H1 (cell line): ENCODE results near the gene NTNG2. TPM values are rescaled to one million over a fixed set of nuclear protein-coding genes. Genes with fewer than 3 reads are reported as not detected.
A peak's percentile ranks its signal among the peaks of the same experiment; 100 is the strongest.

ENCODE experiments used
- CTCF ChIA-PET: fragments of 300-600 bp; sonication (Branson Sonifier 250); formaldehyde crosslinking; loops from one replicate; lab custom pipeline; 2021; ENCODE audit not compliant: partially characterized antibody; lab: Charles Lee
- POLR2A ChIA-PET: fragments of 300-600 bp; sonication (Branson Sonifier 250); formaldehyde crosslinking; loops from one replicate; lab custom pipeline; 2021; ENCODE audit warnings: inconsistent platforms; ENCODE audit not compliant: partially characterized antibody; lab: Charles Lee
- DNase-seq, 2 experiments: peaks; one replicate each; pipeline versions ENCODE4 v3.0.0 to v3.0.0-alpha.2; 2010 to 2022; ENCODE audit warnings: low spot score in 2 of 2, low read depth in 1 of 2, mixed read lengths in 1 of 2
- FAIRE-seq: peaks from 2 replicates; lab custom pipeline; 2011; peaks lifted over from hg19 to GRCh38; lab: Jason Lieb, UNC
- H2AFZ ChIP-seq: 2 replicates; pipeline ENCODE4 v1.8.1; 2012; ENCODE audit warnings: low read length, inconsistent platforms
- H2AK5ac ChIP-seq: 2 replicates; pipeline ENCODE4 v1.6.1; 2013; ENCODE audit warnings: low read depth, low read length
- H2BK120ac ChIP-seq: replicated peaks from 2 replicates; pipeline ENCODE3; 2013; ENCODE audit warnings: low read depth, low read length, inconsistent platforms
- H2BK12ac ChIP-seq: 2 replicates; pipeline ENCODE4 v1.6.1; 2013; ENCODE audit warnings: low read depth, low read length
- H2BK15ac ChIP-seq: 2 replicates; pipeline ENCODE4 v1.6.1; 2013; ENCODE audit warnings: low read length
- H2BK20ac ChIP-seq: 2 replicates; pipeline ENCODE4 v1.6.1; 2013; ENCODE audit warnings: low read length
- H2BK5ac ChIP-seq: 2 replicates; pipeline ENCODE4 v1.6.1; 2013; ENCODE audit warnings: low read depth, low read length
- H3K14ac ChIP-seq: 2 replicates; pipeline ENCODE4 v1.6.1; 2013; ENCODE audit warnings: inconsistent platforms; ENCODE audit not compliant: insufficient read length
- H3K18ac ChIP-seq: 2 replicates; pipeline ENCODE4 v1.6.1; 2013; ENCODE audit warnings: low read length; ENCODE audit errors: extremely low read depth
- H3K23ac ChIP-seq: 2 replicates; pipeline ENCODE4 v1.6.1; 2013; ENCODE audit warnings: inconsistent platforms; ENCODE audit not compliant: insufficient read length
- H3K23me2 ChIP-seq: 2 replicates; pipeline ENCODE4 v1.6.1; 2013; ENCODE audit warnings: low read depth, low read length
- H3K27ac ChIP-seq: 2 replicates; pipeline ENCODE4 v1.6.1; 2011; ENCODE audit warnings: low read depth, low read length, inconsistent platforms
- H3K27me3 ChIP-seq, 4 experiments: replicated peaks in 1 of 4; 1 replicate in 1 of 4; 2 replicates in 3 of 4; pipeline versions ENCODE4 v1.6.1 to v1.8.1; 2011 to 2013; ENCODE audit warnings: low read length in 3 of 4, mild to moderate bottlenecking in 3 of 4, inconsistent platforms in 2 of 4, mixed read lengths in 2 of 4, moderate library complexity in 1 of 4; ENCODE audit not compliant: control insufficient read depth in 3 of 4, insufficient read depth in 3 of 4; ENCODE audit errors: extremely low read depth in 1 of 4
- H3K36me3 ChIP-seq, 4 experiments: 2 replicates each; pipeline versions ENCODE4 v1.6.1 to v1.8.1; 2011 to 2013; ENCODE audit warnings: mild to moderate bottlenecking in 4 of 4, low read length in 3 of 4, moderate library complexity in 2 of 4, control low read depth in 1 of 4, inconsistent platforms in 1 of 4; ENCODE audit not compliant: insufficient read depth in 4 of 4, control insufficient read depth in 2 of 4
- H3K4ac ChIP-seq: replicated peaks from 2 replicates; pipeline ENCODE3; 2013; ENCODE audit warnings: low read length, low read depth, mixed read lengths, inconsistent platforms; ENCODE audit not compliant: insufficient read length
- H3K4me1 ChIP-seq, 4 experiments: replicated peaks in 1 of 4; 1 replicate in 1 of 4; 2 replicates in 3 of 4; pipeline versions ENCODE4 v1.6.1 to v1.8.1; 2011 to 2013; ENCODE audit warnings: low read length in 3 of 4, inconsistent platforms in 2 of 4, mixed read lengths in 1 of 4; ENCODE audit not compliant: insufficient read depth in 4 of 4, control insufficient read depth in 3 of 4
- H3K4me2 ChIP-seq, 2 experiments: 2 replicates each; pipeline versions ENCODE4 v1.6.1 to v1.8.1; 2011 to 2013; ENCODE audit warnings: low read depth in 2 of 2, low read length in 2 of 2, control low read depth in 1 of 2, inconsistent platforms in 1 of 2, mild to moderate bottlenecking in 1 of 2; ENCODE audit not compliant: insufficient read depth in 1 of 2
- H3K4me3 ChIP-seq, 4 experiments: fragments of 200-600, 300-600 bp in 1 of 4; sonication (generic), shearing (Covaris generic), sonication (Bioruptor Twin) in 1 of 4; 2 replicates each; pipeline versions ENCODE4 v1.5.1 to v1.8.1; 2011 to 2016; ENCODE audit warnings: low read length in 4 of 4, low read depth in 3 of 4, control low read depth in 2 of 4, inconsistent platforms in 2 of 4, mild to moderate bottlenecking in 2 of 4, mixed read lengths in 1 of 4, moderate library complexity in 1 of 4; ENCODE audit not compliant: insufficient read depth in 2 of 4; ENCODE audit errors: extremely low read depth in 1 of 4
- H3K56ac ChIP-seq: replicated peaks from 2 replicates; pipeline ENCODE3; 2013; ENCODE audit warnings: low read depth, mild to moderate bottlenecking, mixed read lengths, low read length, inconsistent platforms; ENCODE audit not compliant: insufficient read length
- H3K79me1 ChIP-seq: 2 replicates; pipeline ENCODE4 v1.6.1; 2013; ENCODE audit warnings: low read depth, low read length, control low read depth
- H3K79me2 ChIP-seq, 2 experiments: 2 replicates each; pipeline versions ENCODE4 v1.6.1 to v1.8.1; 2012 to 2013; ENCODE audit warnings: low read length in 2 of 2, mild to moderate bottlenecking in 2 of 2, inconsistent platforms in 1 of 2; ENCODE audit not compliant: insufficient read depth in 2 of 2, control insufficient read depth in 1 of 2
- H3K9ac ChIP-seq, 4 experiments: replicated peaks in 1 of 4; 1 replicate in 1 of 4; 2 replicates in 3 of 4; pipeline versions ENCODE4 v1.6.1 to v1.8.1; 2011 to 2013; ENCODE audit warnings: low read depth in 3 of 4, low read length in 3 of 4, control low read depth in 2 of 4, mild to moderate bottlenecking in 2 of 4, moderate library complexity in 2 of 4, inconsistent platforms in 1 of 4; ENCODE audit errors: extremely low read depth in 1 of 4
- H3K9me3 ChIP-seq, 2 experiments: 2 replicates each; pipeline versions ENCODE4 v1.6.1 to v1.8.1; 2012 to 2013; ENCODE audit warnings: mild to moderate bottlenecking in 2 of 2, moderate library complexity in 2 of 2, control low read depth in 1 of 2, inconsistent platforms in 1 of 2, low read depth in 1 of 2, low read length in 1 of 2, mixed read lengths in 1 of 2; ENCODE audit not compliant: insufficient read depth in 2 of 2
- H4K20me1 ChIP-seq, 2 experiments: replicated peaks in 1 of 2; 2 replicates each; pipeline versions ENCODE3 to v1.8.1; 2011 to 2013; ENCODE audit warnings: inconsistent platforms in 2 of 2, low read length in 2 of 2, mild to moderate bottlenecking in 1 of 2; ENCODE audit not compliant: insufficient read depth in 2 of 2, control insufficient read depth in 1 of 2
- H4K5ac ChIP-seq: 2 replicates; pipeline ENCODE4 v1.6.1; 2013; ENCODE audit warnings: low read length, low read depth, mixed read lengths, inconsistent platforms; ENCODE audit not compliant: insufficient read length
- H4K8ac ChIP-seq: 2 replicates; pipeline ENCODE4 v1.8.0; 2013; ENCODE audit warnings: mild to moderate bottlenecking, moderate library complexity, low read length, inconsistent platforms; ENCODE audit not compliant: insufficient read depth; ENCODE audit errors: extremely low read depth
- H4K91ac ChIP-seq: replicated peaks from 2 replicates; pipeline ENCODE3; 2013; ENCODE audit warnings: low read length, mixed read lengths, inconsistent platforms; ENCODE audit not compliant: insufficient read length
- SIRT6 ChIP-seq: IDR thresholded peaks from one replicate; pipeline ENCODE4 v1.7.1; 2012; ENCODE audit warnings: low read length, inconsistent platforms
- WGBS, 2 experiments: shearing (Covaris generic) in 1 of 2; methylation state at CpG; one replicate each; pipeline versions ENCODE4 v1.1.6 to v1.1.7; 2013 to 2015; ENCODE audit warnings: low lambda C conversion rate in 2 of 2, mixed read lengths in 2 of 2, inconsistent platforms in 1 of 2, low coverage in 1 of 2, missing lambda C conversion rate in 1 of 2; ENCODE audit not compliant: insufficient replicate concordance in 2 of 2, insufficient coverage in 1 of 2, insufficient read length in 1 of 2; ENCODE audit errors: extremely low coverage in 1 of 2, missing lambda C conversion rate in 1 of 2; 5-methylcytosine and 5-hydroxymethylcytosine counted together
- polyA plus RNA-seq, 7 experiments: library from polyadenylated mRNA; depleted of rRNA in 3 of 7; stranded (reverse) in 5 of 7; unstranded in 2 of 7; fragments of >200 nt in 5 of 7; fragments of 200-250 nt in 2 of 7; gene quantifications; 1 replicate in 5 of 7; 2 replicates in 1 of 7; 4 replicates in 1 of 7; pipeline versions ENCODE4 v1.2.1 to v1.2.3, GENCODE V29; 2011 to 2013; ENCODE audit warnings: missing spikeins in 2 of 7, mixed read lengths in 2 of 7
- total RNA-seq: library from RNA; stranded (reverse); fragmentation: NEBNext Ultra II Directional; extraction: Animal tissue kit (Norgen Biotek cat#: 25700); gene quantifications from 2 replicates; pipeline ENCODE4 v1.2.1, GENCODE V29; 2021

NTNG2 gene
- total and polyA plus RNA-seq, 2 of the 8 experiments (the other 6 are each of a cell fraction or from before 2014, with no cell fraction given): 1.4 to 1.5 TPM

DNA sequence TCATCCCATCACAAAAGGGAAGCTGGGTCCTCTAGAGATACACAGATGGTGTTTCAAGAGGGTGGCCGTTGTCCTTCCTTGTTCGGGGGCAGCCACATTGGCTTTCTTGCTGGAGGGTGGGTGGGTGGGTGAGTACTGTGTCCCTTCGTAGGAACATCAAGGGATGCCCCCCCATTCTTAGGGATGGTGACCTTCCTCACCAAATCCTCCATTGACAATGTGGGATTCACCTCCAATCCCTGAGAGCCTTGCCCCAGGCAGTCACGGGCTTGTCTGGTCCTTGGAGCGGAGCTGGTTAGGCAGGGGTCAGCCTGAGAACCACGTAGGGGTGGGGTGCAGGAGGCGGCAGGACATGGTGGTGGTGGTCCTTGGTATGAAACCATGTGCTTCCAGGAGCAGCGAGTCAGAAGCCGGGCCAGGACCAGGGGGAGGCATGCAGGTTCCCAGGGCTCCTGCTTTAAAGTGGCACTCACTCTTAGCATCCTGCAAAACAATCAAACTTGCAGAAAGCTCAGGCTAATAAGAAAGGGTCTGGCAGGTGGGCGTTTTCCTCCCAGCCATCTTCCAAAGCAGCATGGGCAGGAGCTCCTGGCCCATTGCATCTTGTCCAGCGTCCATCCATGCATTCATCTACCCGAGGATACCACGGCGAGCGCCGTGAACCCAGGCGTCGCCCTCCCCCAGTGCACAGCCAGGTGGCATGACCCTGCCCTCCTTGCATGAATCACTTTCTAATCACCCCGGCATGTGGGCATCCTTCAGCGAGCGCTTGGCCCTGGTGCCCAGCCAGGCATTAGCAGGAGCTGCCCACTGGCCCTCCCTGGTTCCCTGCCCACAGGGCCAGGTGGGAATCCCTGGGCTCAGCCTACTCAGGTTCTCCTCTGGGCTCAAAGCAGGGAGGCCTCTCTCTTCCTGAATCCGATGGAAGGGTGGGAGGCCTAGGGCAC, 76.4 kb downstream of the NTNG2 start:
- WGBS, 2 experiments: 74% methylated on average over 20 of the region's 22 CpGs; no CpG with 5 or more reads in 1 of the 2 experiments
- Histone ChIP-seq H3K27ac (no peak overlapping the region), H4K20me1 (peaks cover 2% of the 10 kb centered on the region in 2 experiments), H2BK12ac (peak overlapping the region; percentile 17; the same call in 1 of the 2 replicates), H2BK5ac (no peak overlapping the region; the same call in 1 of the 2 replicates), H3K9me3 (no peaks in the 10 kb centered on the region), H2BK20ac (no peak overlapping the region), H3K14ac (no peak overlapping the region), H3K23me2 (peaks cover 14% of the 10 kb centered on the region; the same call in 1 of the 2 replicates), H3K56ac (no peak overlapping the region), H3K4me2 (no peak overlapping the region), H3K4me3 (no peak overlapping the region), H3K27me3 (peaks cover 0 to 12% (median 10%) of the 10 kb centered on the region in 4 experiments; a peak in 6 of 7 replicates), H3K79me2 (no peaks in the 10 kb centered on the region), H3K4me1 (peaks cover 2 to 18% (median 14%) of the 10 kb centered on the region in 4 experiments), H3K18ac (no peak overlapping the region), H3K79me1 (no peaks in the 10 kb centered on the region), H2AFZ (no peak overlapping the region), H4K91ac (peak overlapping the region; percentile 57), H4K8ac (no peak overlapping the region; the same call in 1 of the 2 replicates), H3K4ac (no peak overlapping the region), H4K5ac (no peak overlapping the region), H3K36me3 (no peaks in the 10 kb centered on the region), H2AK5ac (0 out of 2 replicates have a peak overlapping the region, but pooled peaks have one; percentile 20), H3K9ac (no peak overlapping the region), H2BK120ac (no peak overlapping the region), H3K23ac (no peak overlapping the region), H2BK15ac (no peak overlapping the region)
- FAIRE-seq (no peak), DNase-seq (no peak)
- CTCF ChIA-PET: interaction anchor here (0.5 to 16.9 kb wide), 16 partner anchors 8 to 600 kb away, joined by 3 to 370 read pairs (median 4); partner anchors contain the start of gene NTNG2
- no peak for TF ChIP-seq SIRT6
- POLR2A ChIA-PET: no interaction called here
